SU-DHL-6 (cell line): ENCODE results near the gene OLR1.

Experiments used
- H2AFZ ChIP-seq: fragments of 200-600 bp; sonication (generic); 2 replicates; pipeline ENCODE4 v1.6.1; 2014; ENCODE audit warnings: low read depth, mild to moderate bottlenecking, moderate library complexity, mixed read lengths, antibody characterized with exemption, low read length; ENCODE audit not compliant: severe bottlenecking
- H3F3A ChIP-seq: fragments of 200-600 bp; shearing (Covaris generic); 2 replicates; pipeline ENCODE4 v1.6.0; 2016; ENCODE audit warnings: antibody characterized with exemption, mild to moderate bottlenecking; ENCODE audit not compliant: insufficient read depth
- H3K27ac ChIP-seq: fragments of 200-600 bp; sonication (generic); 2 replicates; pipeline ENCODE4 v1.5.1; 2016; ENCODE audit warnings: low read depth, mild to moderate bottlenecking, low read length, moderate library complexity, mixed read lengths
- H3K27me3 ChIP-seq: fragments of 200-600 bp; sonication (generic), shearing (Covaris generic); 2 replicates; pipeline ENCODE4 v1.6.0; 2014; ENCODE audit warnings: mild to moderate bottlenecking, low read length
- H3K36me3 ChIP-seq: fragments of 200-600 bp; sonication (generic); 2 replicates; pipeline ENCODE4 v1.6.1; 2014; ENCODE audit warnings: mild to moderate bottlenecking, low read length, mixed read lengths
- H3K4me2 ChIP-seq: fragments of 300-600, 200-600 bp; shearing (Covaris generic), sonication (generic); 2 replicates; pipeline ENCODE4 v1.6.0; 2014; ENCODE audit warnings: low read length, low read depth, mild to moderate bottlenecking; ENCODE audit not compliant: poor library complexity, severe bottlenecking
- H3K4me3 ChIP-seq: fragments of 200-600 bp; sonication (generic); 2 replicates; pipeline ENCODE4 v1.5.1; 2014; ENCODE audit warnings: antibody characterized with exemption, low read length, mild to moderate bottlenecking, mixed read lengths; ENCODE audit not compliant: insufficient read depth, poor library complexity, severe bottlenecking
- H3K79me2 ChIP-seq: fragments of 200-600 bp; sonication (generic); 2 replicates; pipeline ENCODE4 v1.6.1; 2014; ENCODE audit warnings: mild to moderate bottlenecking, low read length, moderate library complexity; ENCODE audit not compliant: insufficient read depth
- H3K9ac ChIP-seq: fragments of 200-600 bp; sonication (generic); 2 replicates; pipeline ENCODE4 v1.7.0; 2014; ENCODE audit warnings: mild to moderate bottlenecking, low read length
- H3K9me2 ChIP-seq: fragments of 200-600 bp; sonication (generic); replicated peaks from 2 replicates; pipeline ENCODE4 v1.6.1; 2014; ENCODE audit warnings: low read length; ENCODE audit not compliant: insufficient read depth
- H3K9me3 ChIP-seq: fragments of 200-600 bp; sonication (generic); 2 replicates; pipeline ENCODE4 v1.6.1; 2014; ENCODE audit warnings: low read length, mixed read lengths; ENCODE audit not compliant: insufficient read depth
- H4K20me1 ChIP-seq: fragments of 200-600 bp; sonication (generic); 2 replicates; pipeline ENCODE4 v1.6.1; 2014; ENCODE audit warnings: low read depth, mild to moderate bottlenecking, antibody characterized with exemption, low read length, moderate library complexity, mixed read lengths
- CTCF ChIP-seq: fragments of 200-600 bp; sonication (generic); IDR thresholded peaks from one replicate; pipeline ENCODE4 v1.5.1; 2017; ENCODE audit warnings: antibody characterized with exemption, mild to moderate bottlenecking, low read length, moderate library complexity; ENCODE audit not compliant: insufficient read depth, poor library complexity, severe bottlenecking
- EZH2phosphoT487 ChIP-seq: fragments of 200-600 bp; sonication (generic), shearing (Covaris generic); conservative IDR thresholded peaks from 2 replicates; pipeline ENCODE4 v1.6.1; 2018; ENCODE audit warnings: mild to moderate bottlenecking, antibody characterized with exemption, low read length, moderate library complexity, mixed read lengths

The OLR1 gene

GRCh38 chr12:10163084-10163483 is 8.8 kb downstream of the OLR1 start:
- H3K9me3 ChIP-seq = no peaks in the 10 kb centered on the region
- H3K79me2 ChIP-seq = no peaks in the 10 kb centered on the region
- no peak overlapping the region for H3K4me2 ChIP-seq
- TF ChIP-seq EZH2phosphoT487 (no peak), CTCF (no peak)
- no peak overlapping the region for H2AFZ ChIP-seq
- H3K4me3 ChIP-seq = no peak overlapping the region
- H3K27ac ChIP-seq = no peak overlapping the region
- H3K9ac ChIP-seq = no peak overlapping the region
- no peaks in the 10 kb centered on the region for H3K27me3 ChIP-seq
- H3K9me2 ChIP-seq = no peaks in the 10 kb centered on the region
- H3F3A ChIP-seq = no peaks in the 10 kb centered on the region
- no peaks in the 10 kb centered on the region for H3K36me3 ChIP-seq
- no peaks in the 10 kb centered on the region for H4K20me1 ChIP-seq

- Histone ChIP-seq H3K27ac (no peak overlapping the region), H2AFZ (no peak overlapping the region), H3K27me3 (no peaks in the 10 kb centered on the region), H3F3A (no peaks in the 10 kb centered on the region), H3K36me3 (no peaks in the 10 kb centered on the region), H4K20me1 (no peaks in the 10 kb centered on the region), H3K9ac (no peak overlapping the region), H3K9me3 (no peaks in the 10 kb centered on the region), H3K4me2 (no peak overlapping the region), H3K9me2 (no peaks in the 10 kb centered on the region), H3K4me3 (no peak overlapping the region), H3K79me2 (no peaks in the 10 kb centered on the region)
- TF ChIP-seq EZH2phosphoT487 (no peak), CTCF (no peak)
Observed at GRCh38 chr12:10160617-10161385, 11.1 kb downstream of the OLR1 start.

- TF ChIP-seq CTCF (no peak), EZH2phosphoT487 (no peak)
- Histone ChIP-seq H3K27ac (no peak overlapping the region), H3K79me2 (no peaks in the 10 kb centered on the region), H3K4me2 (no peak overlapping the region), H4K20me1 (no peaks in the 10 kb centered on the region), H3K27me3 (no peaks in the 10 kb centered on the region), H3K36me3 (no peaks in the 10 kb centered on the region), H3K4me3 (no peak overlapping the region), H3K9me2 (no peaks in the 10 kb centered on the region), H3F3A (no peaks in the 10 kb centered on the region), H3K9me3 (no peaks in the 10 kb centered on the region), H3K9ac (no peak overlapping the region), H2AFZ (no peak overlapping the region)
Observed at GRCh38 chr12:10159280-10159679, 12.7 kb downstream of the OLR1 start.
